GM18526 (cell line): ENCODE results near the gene MAGEC3.

Source experiments
- POLR2A ChIP-seq: IDR thresholded peaks from 3 replicates; pipeline ENCODE4 v1.6.1; 2011; ENCODE audit not compliant: insufficient read length; ENCODE audit errors: extremely low read depth

The MAGEC3 gene

GRCh38 chrX:141935645-141936044, 97.5 kb downstream of the MAGEC3 start:
- no peak for TF ChIP-seq POLR2A

GRCh38 chrX:141936080-141936479, 98.0 kb downstream of the MAGEC3 start:
- TF ChIP-seq POLR2A: no peak

- no peak for TF ChIP-seq POLR2A
Measured at GRCh38 chrX:141941234-141941633, 103.1 kb downstream of the MAGEC3 start.

DNA sequence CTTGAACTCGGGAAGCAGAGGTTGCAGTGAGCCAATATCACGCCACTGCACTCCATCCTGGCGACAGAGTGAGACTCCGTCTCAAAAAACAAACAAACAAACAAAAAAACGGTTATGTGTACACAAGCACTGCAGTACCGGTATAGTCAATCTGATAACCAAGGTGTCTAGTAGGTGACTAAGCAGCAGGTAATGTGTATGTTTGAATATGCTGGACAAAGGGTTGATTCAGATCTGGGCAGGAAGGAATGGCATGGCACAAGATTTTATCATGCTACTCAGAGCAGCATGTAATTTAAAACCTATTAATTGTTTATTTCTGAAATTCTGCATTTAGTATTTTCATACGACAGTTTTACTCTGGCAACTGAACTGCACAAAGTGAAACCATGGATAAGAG, 107.3 kb downstream of the MAGEC3 start:
- TF ChIP-seq POLR2A: no peak

DNA sequence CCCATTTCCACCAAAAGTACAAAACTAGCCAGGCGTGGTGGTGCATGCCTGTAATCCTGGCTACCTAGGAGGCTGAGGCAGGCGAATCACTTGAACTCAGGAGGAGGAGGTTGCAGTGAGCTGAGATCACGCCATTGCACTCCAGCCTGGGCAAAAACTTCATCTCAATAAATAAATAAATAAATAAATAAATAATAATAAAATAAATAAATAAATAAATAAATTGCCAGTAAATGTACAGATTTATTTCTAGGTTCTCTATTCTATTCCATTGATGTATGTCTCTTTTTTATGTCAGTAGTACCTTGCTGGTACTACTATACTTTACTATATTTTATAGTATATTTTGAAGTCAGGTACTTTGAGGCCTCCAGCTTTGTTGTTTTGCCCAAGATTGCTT, 109.2 kb downstream of the MAGEC3 start:
- TF ChIP-seq POLR2A: no peak
